Gastrocnemius medialis (tissue), 4 donors: ENCODE results near the gene CUL9.

ENCODE experiments used
- POLR2A ChIP-seq, 2 donors: fragments of 450-650 bp; IDR thresholded peaks; one replicate each; pipeline ENCODE4 v1.6.1; 2017; ENCODE audit warnings: antibody characterized with exemption in 2 of 2, mild to moderate bottlenecking in 2 of 2, moderate library complexity in 2 of 2
- TF ChIP-seq, protein P1 (sequence below), 5 experiments: fragments of 450-650 bp in 3 of 5; fragments of 200-600 bp in 2 of 5; sonication (generic) in 2 of 5; IDR thresholded peaks in 4 of 5; conservative IDR thresholded peaks in 1 of 5; 1 replicate in 4 of 5; 2 replicates in 1 of 5; pipeline ENCODE4 v1.5.1; 2016 to 2019; ENCODE audit warnings: antibody characterized with exemption in 5 of 5, mild to moderate bottlenecking in 3 of 5, moderate library complexity in 3 of 5

DNA sequence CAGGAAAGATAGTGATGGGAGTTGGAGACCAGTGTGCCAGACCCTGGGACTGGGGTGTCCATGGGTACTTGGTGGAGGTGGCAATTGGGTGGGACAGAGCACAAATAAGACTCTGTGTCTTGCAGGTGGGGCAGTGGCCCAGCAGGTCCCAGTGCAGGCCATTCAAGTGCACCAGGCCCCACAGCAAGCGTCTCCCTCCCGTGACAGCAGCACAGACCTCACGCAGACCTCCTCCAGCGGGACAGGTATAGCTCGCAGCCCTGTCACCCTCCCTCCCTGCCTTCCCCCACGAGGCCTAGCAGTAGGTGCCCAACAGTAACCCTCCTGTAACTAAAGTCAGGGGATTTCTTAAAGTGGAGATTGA is 5.6 kb upstream of the CUL9 start:
- TF ChIP-seq POLR2A (IDR thresholded peaks at IDR 0.05) = no peak
- TF ChIP-seq, protein P1, sequence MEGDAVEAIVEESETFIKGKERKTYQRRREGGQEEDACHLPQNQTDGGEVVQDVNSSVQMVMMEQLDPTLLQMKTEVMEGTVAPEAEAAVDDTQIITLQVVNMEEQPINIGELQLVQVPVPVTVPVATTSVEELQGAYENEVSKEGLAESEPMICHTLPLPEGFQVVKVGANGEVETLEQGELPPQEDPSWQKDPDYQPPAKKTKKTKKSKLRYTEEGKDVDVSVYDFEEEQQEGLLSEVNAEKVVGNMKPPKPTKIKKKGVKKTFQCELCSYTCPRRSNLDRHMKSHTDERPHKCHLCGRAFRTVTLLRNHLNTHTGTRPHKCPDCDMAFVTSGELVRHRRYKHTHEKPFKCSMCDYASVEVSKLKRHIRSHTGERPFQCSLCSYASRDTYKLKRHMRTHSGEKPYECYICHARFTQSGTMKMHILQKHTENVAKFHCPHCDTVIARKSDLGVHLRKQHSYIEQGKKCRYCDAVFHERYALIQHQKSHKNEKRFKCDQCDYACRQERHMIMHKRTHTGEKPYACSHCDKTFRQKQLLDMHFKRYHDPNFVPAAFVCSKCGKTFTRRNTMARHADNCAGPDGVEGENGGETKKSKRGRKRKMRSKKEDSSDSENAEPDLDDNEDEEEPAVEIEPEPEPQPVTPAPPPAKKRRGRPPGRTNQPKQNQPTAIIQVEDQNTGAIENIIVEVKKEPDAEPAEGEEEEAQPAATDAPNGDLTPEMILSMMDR (IDR thresholded peaks at IDR 0.05 in 4 of 5, conservative IDR thresholded peaks at IDR 0.05 in 1 of 5) = no peak
